Measurements from ENCODE around the gene FUT9.

- TF ChIP-seq CTCF (IDR thresholded peaks at IDR 0.05) (no peak), POLR2A (IDR thresholded peaks at IDR 0.05) (no peak)
Observed at GRCh38 chr6:96094077-96094476, 78.3 kb downstream of the FUT9 start.
